ENCODE measurements around the gene LRP1B.

DNA sequence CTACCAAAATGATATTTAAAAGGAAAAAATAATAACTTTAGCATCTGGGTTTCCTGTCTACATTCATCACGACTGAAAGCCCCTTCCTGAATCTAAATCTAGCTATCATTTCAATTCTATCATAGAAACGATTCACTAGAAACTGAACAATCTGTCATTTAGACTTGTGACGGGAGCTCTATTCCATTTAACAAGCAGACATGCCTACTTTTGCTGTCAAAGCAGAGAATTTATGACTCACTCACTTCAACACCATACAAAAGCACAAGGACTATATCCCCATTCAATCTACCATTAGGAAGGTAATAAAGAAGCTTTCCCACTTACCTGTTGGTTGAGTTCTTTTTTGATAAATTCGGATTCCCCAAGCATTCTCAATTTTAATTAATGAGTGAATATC lies 1072.3 kb downstream of the LRP1B start:
- TF ChIP-seq FOXA1 (IDR thresholded peaks at IDR 0.05): no peak
- no peak for TF ChIP-seq REST (IDR thresholded peaks at IDR 0.05)
- TF ChIP-seq, protein P1, sequence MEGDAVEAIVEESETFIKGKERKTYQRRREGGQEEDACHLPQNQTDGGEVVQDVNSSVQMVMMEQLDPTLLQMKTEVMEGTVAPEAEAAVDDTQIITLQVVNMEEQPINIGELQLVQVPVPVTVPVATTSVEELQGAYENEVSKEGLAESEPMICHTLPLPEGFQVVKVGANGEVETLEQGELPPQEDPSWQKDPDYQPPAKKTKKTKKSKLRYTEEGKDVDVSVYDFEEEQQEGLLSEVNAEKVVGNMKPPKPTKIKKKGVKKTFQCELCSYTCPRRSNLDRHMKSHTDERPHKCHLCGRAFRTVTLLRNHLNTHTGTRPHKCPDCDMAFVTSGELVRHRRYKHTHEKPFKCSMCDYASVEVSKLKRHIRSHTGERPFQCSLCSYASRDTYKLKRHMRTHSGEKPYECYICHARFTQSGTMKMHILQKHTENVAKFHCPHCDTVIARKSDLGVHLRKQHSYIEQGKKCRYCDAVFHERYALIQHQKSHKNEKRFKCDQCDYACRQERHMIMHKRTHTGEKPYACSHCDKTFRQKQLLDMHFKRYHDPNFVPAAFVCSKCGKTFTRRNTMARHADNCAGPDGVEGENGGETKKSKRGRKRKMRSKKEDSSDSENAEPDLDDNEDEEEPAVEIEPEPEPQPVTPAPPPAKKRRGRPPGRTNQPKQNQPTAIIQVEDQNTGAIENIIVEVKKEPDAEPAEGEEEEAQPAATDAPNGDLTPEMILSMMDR (IDR thresholded peaks at IDR 0.05; ENCODE audit: low read depth, low read length, missing input control): no peak
- TF ChIP-seq EGR1 (IDR thresholded peaks at IDR 0.05; ENCODE audit: low read depth in 2 of 2): no peak
